HG02840 (cell line): ENCODE data around the gene BCL6B.

Experiments used
- ATAC-seq: cut with Tn5 transposase; IDR thresholded peaks from one replicate; pipeline ENCODE4 v1.9.1; 2021; ENCODE audit warnings: mild to moderate bottlenecking, moderate library complexity, moderate number of reproducible peaks; ENCODE audit not compliant: unreplicated experiment, low FRiP score

BCL6B gene

DNA sequence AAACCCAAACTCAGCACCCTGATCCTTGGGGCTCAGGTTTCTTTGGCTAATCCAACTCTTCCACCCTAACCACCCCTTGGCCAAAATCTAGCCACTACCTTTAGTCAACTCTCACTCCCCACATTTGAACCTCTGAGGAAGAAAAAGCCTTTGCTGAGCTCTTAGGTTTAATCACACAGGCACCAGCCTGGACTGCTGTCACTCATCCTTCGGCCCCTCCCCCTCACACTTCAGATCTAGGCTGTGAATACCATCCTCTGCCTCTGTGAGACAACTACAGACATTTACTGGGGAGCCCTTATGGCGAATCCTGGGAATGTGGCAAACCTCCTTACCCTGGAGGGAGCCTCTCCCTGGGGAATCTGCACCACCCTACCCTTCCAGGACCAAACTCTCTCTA lies 15.7 kb upstream of the BCL6B start:
- no peak for ATAC-seq

DNA sequence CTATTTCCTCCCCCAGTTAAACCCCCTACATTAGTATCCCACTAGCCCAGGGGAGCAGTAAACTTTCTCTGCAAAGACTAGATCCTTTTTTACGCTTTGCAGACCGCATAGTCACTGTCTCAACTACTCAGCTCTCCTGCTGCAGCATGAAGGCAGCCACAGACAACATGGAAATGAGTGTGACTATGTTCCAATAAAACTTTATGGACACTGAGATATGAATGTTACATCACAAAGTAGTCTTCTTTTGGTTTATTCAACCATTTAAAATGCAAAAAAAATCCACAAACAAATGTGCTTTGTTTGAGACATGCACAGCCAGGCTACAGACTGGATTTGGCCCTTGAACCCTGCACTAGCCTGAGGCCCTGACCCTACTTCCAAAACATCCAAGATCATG lies 12.3 kb upstream of the BCL6B start:
- no peak for ATAC-seq

DNA sequence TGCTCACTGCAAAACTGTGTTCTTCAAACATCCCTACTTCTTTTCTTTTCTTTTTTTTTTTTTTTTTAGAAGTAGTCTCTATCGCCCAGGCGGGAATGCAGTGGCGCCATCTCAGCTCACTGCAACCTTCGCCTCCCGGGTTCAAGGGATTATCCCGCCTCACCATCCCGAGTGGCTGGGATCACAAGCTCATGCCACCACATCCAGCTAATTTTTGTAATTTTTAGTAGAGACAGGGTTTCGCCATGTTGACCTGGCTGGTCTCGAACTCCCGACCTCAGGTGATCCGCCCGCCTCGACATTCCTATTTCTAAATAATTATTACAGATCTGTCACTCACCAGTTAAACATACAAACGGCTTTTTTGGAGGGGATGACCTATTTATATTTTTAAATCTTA lies 11.4 kb upstream of the BCL6B start:
- ATAC-seq: no peak

- ATAC-seq: no peak
Measured at GRCh38 chr17:7011942-7012254, 11.0 kb upstream of the BCL6B start.

DNA sequence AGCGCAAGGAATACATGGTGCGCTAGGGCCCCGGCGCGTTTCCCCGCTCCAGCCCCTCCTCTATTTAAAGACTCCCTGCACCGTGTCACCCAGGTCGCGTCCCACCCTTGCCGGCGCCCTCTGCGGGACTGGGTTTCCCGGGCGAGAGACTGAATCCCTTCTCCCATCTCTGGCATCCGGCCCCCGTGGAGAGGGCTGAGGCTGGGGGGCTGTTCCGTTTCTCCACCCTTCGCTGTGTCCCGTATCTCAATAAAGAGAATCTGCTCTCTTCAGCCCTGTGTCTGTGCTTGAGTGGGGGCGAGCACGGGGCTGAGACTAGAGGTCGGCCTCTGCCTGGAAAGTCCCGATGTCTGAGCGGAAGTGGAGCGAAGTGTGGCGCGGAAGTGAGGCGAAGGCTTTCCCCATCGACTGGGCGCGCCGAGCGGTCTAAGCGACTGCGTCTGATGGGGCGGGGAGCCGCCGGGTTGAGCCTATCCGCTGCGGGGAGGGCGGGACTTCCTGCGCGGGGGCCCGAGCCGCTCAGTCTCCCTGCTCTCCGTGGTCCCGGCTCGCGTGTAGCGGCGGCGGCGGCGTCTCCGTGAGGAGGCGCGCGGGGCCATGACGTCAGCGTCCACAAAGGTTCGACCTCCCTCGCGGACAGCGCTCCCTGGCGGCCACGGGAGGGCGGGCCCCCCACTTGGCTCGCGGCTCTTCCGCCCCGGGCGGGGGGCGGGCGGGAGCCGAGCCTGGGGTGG lies 8.4 kb upstream of the BCL6B start:
- ATAC-seq: peak; percentile 80

DNA sequence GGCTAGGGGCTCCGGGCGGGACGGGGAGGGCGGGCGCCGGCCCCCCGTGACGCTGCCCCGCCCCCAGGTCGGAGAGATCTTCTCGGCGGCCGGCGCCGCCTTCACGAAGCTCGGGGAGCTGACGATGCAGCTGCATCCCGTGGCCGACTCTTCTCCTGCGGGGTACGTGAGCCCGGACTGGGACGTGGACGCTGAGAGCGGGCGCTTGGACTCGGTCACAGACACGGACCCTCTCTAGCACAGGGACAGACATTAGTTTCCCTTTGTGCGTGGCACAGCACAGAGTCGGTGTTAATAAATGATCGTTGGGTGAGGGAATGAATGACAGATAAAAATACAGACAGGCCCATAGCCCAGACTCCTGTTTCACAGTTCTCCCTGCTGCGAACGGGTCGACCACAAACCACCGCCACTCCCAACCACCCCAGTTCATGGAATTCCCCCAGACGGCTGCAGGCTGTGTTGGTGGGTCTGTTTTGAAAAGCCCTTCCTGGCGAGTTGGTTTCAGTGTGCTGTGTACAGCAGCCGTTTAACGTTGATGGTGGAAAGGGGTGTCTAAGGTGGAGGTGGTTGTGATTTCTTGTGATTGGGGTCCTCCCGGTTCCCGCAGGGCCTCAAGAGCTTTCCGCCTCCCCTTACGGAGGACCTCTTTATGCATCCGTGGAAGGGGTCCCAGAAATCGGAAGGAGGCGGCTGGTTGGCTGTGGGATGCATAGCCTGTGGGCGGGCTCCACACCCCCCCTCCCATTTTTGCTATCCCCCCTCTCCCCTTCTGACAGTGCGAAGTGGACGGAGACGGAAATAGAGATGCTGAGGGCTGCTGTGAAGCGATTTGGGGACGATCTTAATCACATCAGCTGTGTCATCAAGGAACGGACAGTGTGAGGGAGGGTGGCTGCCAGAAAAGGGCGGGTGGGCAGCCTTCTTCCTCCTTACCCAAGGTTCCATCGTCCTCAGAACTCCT lies 7.6 kb upstream of the BCL6B start:
- peak; percentile 13 for ATAC-seq

DNA sequence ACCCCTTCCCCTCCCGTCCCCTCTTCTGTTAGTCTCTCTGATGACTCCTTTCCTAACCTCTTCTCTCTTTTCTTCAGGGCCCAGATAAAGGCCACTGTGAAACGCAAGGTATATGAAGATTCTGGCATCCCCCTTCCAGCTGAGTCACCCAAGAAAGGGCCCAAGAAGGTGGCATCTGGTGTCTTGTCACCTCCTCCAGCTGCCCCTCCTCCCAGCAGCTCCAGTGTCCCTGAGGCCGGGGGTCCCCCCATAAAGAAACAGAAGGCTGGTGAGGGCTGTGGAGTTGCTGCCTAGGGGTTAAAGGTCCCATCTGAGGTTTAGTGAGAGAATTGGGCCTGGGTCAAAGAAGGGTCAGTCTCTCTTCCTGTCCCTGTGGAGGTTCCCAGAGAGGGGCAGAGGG lies 6.4 kb upstream of the BCL6B start:
- no peak for ATAC-seq

DNA sequence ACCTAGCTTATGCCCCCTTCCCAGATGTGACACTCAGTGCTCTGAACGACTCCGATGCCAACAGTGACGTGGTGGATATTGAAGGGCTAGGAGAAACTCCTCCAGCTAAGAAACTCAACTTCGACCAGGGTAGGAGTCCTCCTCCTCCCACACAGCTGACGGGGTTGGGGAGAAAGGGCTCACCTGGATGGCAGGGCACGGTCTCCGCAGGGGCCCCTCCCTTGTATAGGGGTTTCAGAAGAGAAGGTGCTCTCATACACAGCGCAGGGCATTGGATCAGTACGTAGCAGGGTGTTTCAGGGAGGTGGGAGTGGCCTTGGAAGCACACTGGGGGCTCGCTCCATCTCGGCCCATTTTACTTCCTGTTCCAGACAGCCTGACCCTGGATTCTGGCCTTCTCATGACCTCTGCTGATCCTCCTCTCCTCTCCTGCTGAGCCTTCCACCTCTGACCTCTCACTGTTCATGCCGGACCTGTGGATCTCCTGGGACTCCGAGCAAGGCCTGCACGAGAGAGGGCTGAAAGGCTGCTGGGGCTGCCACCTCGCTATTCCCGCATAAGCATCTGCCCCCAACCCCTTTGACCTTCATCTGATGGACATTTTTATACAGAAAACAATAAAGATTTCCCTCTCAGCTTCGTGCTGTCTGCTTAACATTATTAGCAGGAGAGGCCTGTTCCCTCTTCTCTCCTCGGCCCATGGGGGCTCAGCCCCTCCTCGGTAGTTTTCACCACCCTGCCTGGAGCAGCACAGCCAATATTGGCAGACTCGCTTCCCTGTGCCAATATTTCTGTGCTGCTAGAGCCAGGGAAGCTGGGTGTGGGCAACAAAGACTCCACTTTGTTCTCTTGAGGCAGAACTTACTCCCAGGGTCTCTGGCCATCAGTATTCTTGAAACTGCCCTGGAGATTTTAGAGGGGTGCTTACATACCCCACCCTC lies 5.7 kb upstream of the BCL6B start:
- ATAC-seq: no peak

GRCh38 chr17:7017827-7018200 lies 5.0 kb upstream of the BCL6B start:
- no peak for ATAC-seq

- no peak for ATAC-seq
Measured at GRCh38 chr17:7018331-7018964, 4.4 kb upstream of the BCL6B start.

GRCh38 chr17:7019367-7019766 lies 3.5 kb upstream of the BCL6B start:
- ATAC-seq: no peak

GRCh38 chr17:7019839-7020519 lies 2.9 kb upstream of the BCL6B start:
- no peak for ATAC-seq

- no peak for ATAC-seq
Measured at GRCh38 chr17:7020894-7021664, 1.8 kb upstream of the BCL6B start.

- no peak for ATAC-seq
Measured at GRCh38 chr17:7021993-7022778, 664 bp upstream of the BCL6B start.

GRCh38 chr17:7023576-7024401 lies 939 bp downstream of the BCL6B start:
- no peak for ATAC-seq

- ATAC-seq: no peak
Measured at GRCh38 chr17:7024402-7024785, 1.5 kb downstream of the BCL6B start.

- no peak for ATAC-seq
Measured at GRCh38 chr17:7025245-7025644, 2.4 kb downstream of the BCL6B start.
